ENCODE results near the gene HELZ. TPM values are rescaled to one million over a fixed set of nuclear protein-coding genes. Genes with fewer than 3 reads are reported as not detected.
"Not testable (repeated sequence)": the region's sequence is repeated elsewhere in the genome, so short reads cannot be mapped to it uniquely, and the experiment has no call there.

HELZ gene
- total and polyA plus RNA-seq, 4 donors: 14.6 to 71.6 (median 33.9) TPM

DNA sequence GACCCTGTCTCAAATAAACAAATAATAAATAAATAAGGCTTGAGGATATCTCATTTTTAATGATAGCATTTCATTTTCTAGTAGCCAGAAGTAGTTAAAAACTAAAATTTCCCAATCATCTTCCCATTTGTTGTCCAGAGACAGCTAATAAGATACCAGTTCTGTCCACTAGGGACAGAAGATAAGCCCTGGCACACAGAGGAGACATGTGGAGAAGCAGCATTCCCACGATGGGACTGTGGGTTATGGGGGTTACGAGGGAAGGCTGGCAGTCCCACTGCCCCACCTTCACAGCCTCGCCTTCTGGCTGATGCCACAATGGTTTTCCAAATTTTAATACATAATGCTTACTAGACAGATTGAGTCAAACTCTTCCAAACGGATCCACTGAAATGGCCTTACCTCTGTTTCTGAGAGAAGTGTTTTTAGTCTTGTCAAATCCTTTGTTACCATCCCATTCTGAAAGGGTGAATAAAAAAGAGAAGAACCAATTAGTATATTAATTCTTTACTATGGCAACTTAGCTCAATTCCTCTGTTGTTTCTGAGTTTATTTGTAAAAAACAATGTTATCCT lies 44.2 kb downstream of the HELZ start:
- no peaks in the 10 kb centered on the region for H3K27me3 ChIP-seq (ENCODE audit: control insufficient read depth, insufficient read depth, low read length)
- H3K4me3 ChIP-seq (ENCODE audit: low read depth, low read length): no peak overlapping the region
- no peak for DNase-seq (ENCODE audit: low read depth in 4 of 6, low spot score in 6 of 6)
- H3K4me1 ChIP-seq (ENCODE audit: control insufficient read depth, insufficient read depth, low read length): no peaks in the 10 kb centered on the region
- no peak overlapping the region for H3K27ac ChIP-seq (ENCODE audit: low read depth, low read length)
- 100% methylated on average over 1 of the region's 4 CpGs for WGBS (ENCODE audit: insufficient coverage)
- peaks cover 18% of the 10 kb centered on the region for H3K36me3 ChIP-seq (ENCODE audit: control insufficient read depth, insufficient read depth, low read length)
- no peaks in the 10 kb centered on the region for H3K9me3 ChIP-seq (ENCODE audit: control insufficient read depth, insufficient read depth, low read length)

DNA sequence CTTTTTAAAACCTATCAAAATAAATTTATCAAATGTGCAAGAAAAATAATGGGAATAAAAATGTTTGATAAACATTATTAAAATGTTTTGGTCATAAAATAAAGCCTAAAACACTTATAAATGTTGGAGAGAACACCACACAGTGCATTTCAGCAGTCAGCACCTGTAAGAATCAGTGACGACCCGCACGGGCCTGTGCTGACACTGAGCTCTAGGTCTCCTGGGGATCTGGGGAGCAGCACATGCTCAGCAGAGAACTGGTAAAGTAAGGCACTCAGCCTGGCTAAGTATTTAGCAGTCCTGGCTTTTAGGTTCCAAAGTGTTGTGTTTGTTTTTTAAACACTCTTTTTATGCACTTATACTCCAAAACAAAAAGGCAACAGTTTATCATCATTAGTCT lies 46.9 kb downstream of the HELZ start:
- Histone ChIP-seq H3K27ac (ENCODE audit: low read depth, low read length) (no peak overlapping the region), H3K4me3 (ENCODE audit: low read depth, low read length) (no peak overlapping the region), H3K27me3 (ENCODE audit: control insufficient read depth, insufficient read depth, low read length) (no peaks in the 10 kb centered on the region), H3K4me1 (ENCODE audit: control insufficient read depth, insufficient read depth, low read length) (no peaks in the 10 kb centered on the region), H3K36me3 (ENCODE audit: control insufficient read depth, insufficient read depth, low read length) (peaks cover 18% of the 10 kb centered on the region), H3K9me3 (ENCODE audit: control insufficient read depth, insufficient read depth, low read length) (no peaks in the 10 kb centered on the region)
- no peak for DNase-seq (ENCODE audit: low read depth in 4 of 6, low spot score in 6 of 6)
- WGBS (ENCODE audit: insufficient coverage): 70% methylated on average over 3 of the region's 3 CpGs

DNA sequence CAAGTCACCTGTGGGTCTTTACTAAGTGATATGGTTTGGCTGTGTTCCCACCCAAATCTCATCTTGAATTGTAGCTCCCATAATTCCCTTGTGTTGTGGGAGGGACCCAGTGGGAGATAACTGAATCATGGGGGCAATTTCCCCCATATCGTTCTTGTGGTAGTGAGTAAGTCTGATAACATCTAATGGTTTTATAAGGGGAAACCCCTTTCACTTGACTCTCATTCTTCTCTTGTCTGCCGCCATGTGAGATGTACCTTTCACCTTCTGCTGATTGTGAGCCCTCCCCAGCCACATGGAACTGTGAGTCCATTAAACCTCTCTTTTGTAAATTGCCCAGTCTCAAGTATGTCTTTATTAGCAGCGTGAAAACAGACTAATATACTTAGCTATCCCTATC lies 48.0 kb downstream of the HELZ start:
- H3K4me1 ChIP-seq (ENCODE audit: control insufficient read depth, insufficient read depth, low read length); H3K9me3 ChIP-seq (ENCODE audit: control insufficient read depth, insufficient read depth, low read length); H3K27ac ChIP-seq (ENCODE audit: low read depth, low read length); H3K27me3 ChIP-seq (ENCODE audit: control insufficient read depth, insufficient read depth, low read length); H3K4me3 ChIP-seq (ENCODE audit: low read depth, low read length); DNase-seq (ENCODE audit: low read depth in 4 of 6, low spot score in 6 of 6): not testable (repeated sequence)
- 87% methylated on average over 2 of the region's 3 CpGs for WGBS (ENCODE audit: insufficient coverage)
- H3K36me3 ChIP-seq (ENCODE audit: control insufficient read depth, insufficient read depth, low read length): peaks cover 14% of the 10 kb centered on the region

DNA sequence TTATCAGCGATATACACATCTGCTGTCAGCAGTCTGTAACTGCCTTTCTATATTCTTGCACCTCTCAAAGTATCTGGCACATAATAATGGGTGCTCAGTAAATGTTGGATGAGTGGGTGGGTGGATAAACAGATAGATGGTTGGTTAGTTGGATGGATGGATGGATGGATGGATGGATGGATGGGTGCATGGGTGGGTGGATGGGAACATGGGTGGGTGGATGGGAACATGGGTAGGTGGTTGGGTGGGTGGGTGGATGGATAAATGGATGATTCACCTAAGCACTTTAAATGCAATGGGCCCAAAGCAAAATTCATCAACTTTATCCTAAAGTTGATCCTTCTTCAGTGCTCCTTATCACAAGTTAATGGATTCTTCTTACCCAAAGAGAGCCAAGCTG lies 48.6 kb downstream of the HELZ start:
- H3K4me1 ChIP-seq (ENCODE audit: control insufficient read depth, insufficient read depth, low read length): no peaks in the 10 kb centered on the region
- no CpG with 5 or more reads among the region's 1 CpG for WGBS (ENCODE audit: insufficient coverage)
- H3K27me3 ChIP-seq (ENCODE audit: control insufficient read depth, insufficient read depth, low read length): no peaks in the 10 kb centered on the region
- no peak overlapping the region for H3K27ac ChIP-seq (ENCODE audit: low read depth, low read length)
- no peak for DNase-seq (ENCODE audit: low read depth in 4 of 6, low spot score in 6 of 6)
- peaks cover 15% of the 10 kb centered on the region for H3K36me3 ChIP-seq (ENCODE audit: control insufficient read depth, insufficient read depth, low read length)
- no peak overlapping the region for H3K4me3 ChIP-seq (ENCODE audit: low read depth, low read length)
- no peaks in the 10 kb centered on the region for H3K9me3 ChIP-seq (ENCODE audit: control insufficient read depth, insufficient read depth, low read length)

DNA sequence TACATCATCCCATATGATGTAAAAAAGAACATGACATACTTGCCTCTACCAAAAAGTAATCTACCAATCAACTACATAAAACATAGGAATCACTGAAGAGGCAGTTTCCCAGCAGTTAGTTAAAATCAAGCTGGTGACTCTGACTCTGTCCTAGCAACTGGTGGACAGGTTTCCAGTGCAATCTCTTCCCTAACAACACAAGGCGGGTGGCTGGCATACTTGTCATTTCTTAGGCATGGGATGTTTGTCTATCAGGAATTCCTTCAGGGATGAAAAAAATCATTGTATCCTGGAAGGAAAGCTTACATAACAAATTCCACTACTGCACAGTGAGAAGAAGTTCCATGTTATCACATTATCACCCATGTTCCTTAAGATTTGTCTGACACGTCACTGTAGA lies 50.9 kb downstream of the HELZ start:
- Histone ChIP-seq H3K27me3 (ENCODE audit: control insufficient read depth, insufficient read depth, low read length) (no peaks in the 10 kb centered on the region), H3K4me3 (ENCODE audit: low read depth, low read length) (no peak overlapping the region), H3K9me3 (ENCODE audit: control insufficient read depth, insufficient read depth, low read length) (no peaks in the 10 kb centered on the region), H3K4me1 (ENCODE audit: control insufficient read depth, insufficient read depth, low read length) (no peaks in the 10 kb centered on the region), H3K27ac (ENCODE audit: low read depth, low read length) (no peak overlapping the region), H3K36me3 (ENCODE audit: control insufficient read depth, insufficient read depth, low read length) (peaks cover 8% of the 10 kb centered on the region)
- DNase-seq (ENCODE audit: low read depth in 4 of 6, low spot score in 6 of 6): no peak
- WGBS (ENCODE audit: insufficient coverage): no CpG with 5 or more reads among the region's 2 CpGs

DNA sequence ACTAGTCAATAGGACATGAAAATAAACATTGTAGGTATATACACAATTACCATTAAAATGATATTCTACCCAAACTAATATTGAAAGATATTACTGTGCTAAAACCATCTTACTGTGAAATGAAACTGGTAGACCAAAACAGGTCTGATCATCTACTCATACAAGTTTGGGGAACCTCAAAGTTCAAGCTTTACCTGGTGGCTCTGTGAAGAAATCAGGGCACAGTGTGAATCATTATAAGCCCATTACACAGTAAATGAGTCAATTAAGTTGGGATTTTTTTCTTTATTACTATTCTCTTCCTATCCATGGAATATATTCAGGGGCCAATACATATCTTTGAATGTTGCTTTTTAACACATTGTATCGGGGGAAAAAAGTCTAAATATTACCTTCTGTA lies 57.1 kb downstream of the HELZ start:
- Histone ChIP-seq H3K27ac (ENCODE audit: low read depth, low read length) (no peak overlapping the region), H3K4me1 (ENCODE audit: control insufficient read depth, insufficient read depth, low read length) (no peaks in the 10 kb centered on the region), H3K36me3 (ENCODE audit: control insufficient read depth, insufficient read depth, low read length) (peaks cover 4% of the 10 kb centered on the region), H3K9me3 (ENCODE audit: control insufficient read depth, insufficient read depth, low read length) (no peaks in the 10 kb centered on the region), H3K4me3 (ENCODE audit: low read depth, low read length) (no peak overlapping the region), H3K27me3 (ENCODE audit: control insufficient read depth, insufficient read depth, low read length) (no peaks in the 10 kb centered on the region)
- no CpG with 5 or more reads among the region's 1 CpG for WGBS (ENCODE audit: insufficient coverage)
- DNase-seq (ENCODE audit: low read depth in 4 of 6, low spot score in 6 of 6): no peak

DNA sequence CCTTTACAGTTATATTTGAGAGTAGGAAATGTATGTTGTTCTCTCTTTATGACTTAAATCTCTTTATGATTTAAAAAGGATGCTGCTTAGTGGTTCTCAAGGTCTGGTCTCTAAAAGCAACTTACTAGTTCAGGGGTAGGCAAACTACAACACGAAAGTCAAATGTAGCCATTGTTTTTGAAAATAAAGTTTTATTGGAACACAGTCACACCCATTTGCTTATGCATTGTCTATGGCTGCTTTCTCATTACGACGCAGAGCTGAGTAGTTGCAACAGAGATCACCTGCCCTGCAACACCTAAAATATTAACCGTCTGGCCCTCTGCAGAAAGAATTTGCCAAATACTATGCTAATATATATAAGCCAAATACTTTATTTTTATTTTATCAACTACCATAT lies 58.2 kb downstream of the HELZ start:
- WGBS (ENCODE audit: insufficient coverage): no CpG with 5 or more reads among the region's 4 CpGs

DNA sequence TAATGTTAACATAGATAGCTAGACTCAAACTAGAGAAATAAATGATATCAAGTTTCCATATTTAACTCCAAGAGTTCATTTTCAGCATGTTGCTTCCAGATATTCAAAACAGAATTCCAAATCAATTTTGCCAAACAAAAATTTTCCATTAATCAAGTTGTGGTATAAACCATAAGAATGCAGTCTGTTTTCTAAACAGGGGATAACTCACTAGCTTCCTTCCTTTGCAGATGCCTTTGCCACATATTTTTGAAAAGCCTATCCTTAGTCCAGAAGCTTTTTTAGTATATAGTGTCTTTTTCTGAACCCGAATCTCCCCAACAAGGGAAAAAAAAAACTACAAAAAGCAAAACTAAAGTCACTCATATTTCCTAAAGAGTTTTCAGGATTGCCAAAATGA lies 61.5 kb downstream of the HELZ start:
- Histone ChIP-seq H3K4me3 (ENCODE audit: low read depth, low read length) (no peak overlapping the region), H3K9me3 (ENCODE audit: control insufficient read depth, insufficient read depth, low read length) (no peaks in the 10 kb centered on the region), H3K27me3 (ENCODE audit: control insufficient read depth, insufficient read depth, low read length) (no peaks in the 10 kb centered on the region), H3K36me3 (ENCODE audit: control insufficient read depth, insufficient read depth, low read length) (no peaks in the 10 kb centered on the region), H3K27ac (ENCODE audit: low read depth, low read length) (no peak overlapping the region), H3K4me1 (ENCODE audit: control insufficient read depth, insufficient read depth, low read length) (no peaks in the 10 kb centered on the region)
- WGBS (ENCODE audit: insufficient coverage): no CpG with 5 or more reads among the region's 1 CpG
- DNase-seq (ENCODE audit: low read depth in 4 of 6, low spot score in 6 of 6): no peak

More for the DNA sequence above, 58.2 kb downstream of the HELZ start:
- Histone ChIP-seq H3K36me3 (ENCODE audit: control insufficient read depth, insufficient read depth, low read length) (peaks cover 4% of the 10 kb centered on the region), H3K9me3 (ENCODE audit: control insufficient read depth, insufficient read depth, low read length) (no peaks in the 10 kb centered on the region), H3K27ac (ENCODE audit: low read depth, low read length) (no peak overlapping the region), H3K27me3 (ENCODE audit: control insufficient read depth, insufficient read depth, low read length) (no peaks in the 10 kb centered on the region), H3K4me1 (ENCODE audit: control insufficient read depth, insufficient read depth, low read length) (no peaks in the 10 kb centered on the region), H3K4me3 (ENCODE audit: low read depth, low read length) (no peak overlapping the region)
- no peak for DNase-seq (ENCODE audit: low read depth in 4 of 6, low spot score in 6 of 6)

DNA sequence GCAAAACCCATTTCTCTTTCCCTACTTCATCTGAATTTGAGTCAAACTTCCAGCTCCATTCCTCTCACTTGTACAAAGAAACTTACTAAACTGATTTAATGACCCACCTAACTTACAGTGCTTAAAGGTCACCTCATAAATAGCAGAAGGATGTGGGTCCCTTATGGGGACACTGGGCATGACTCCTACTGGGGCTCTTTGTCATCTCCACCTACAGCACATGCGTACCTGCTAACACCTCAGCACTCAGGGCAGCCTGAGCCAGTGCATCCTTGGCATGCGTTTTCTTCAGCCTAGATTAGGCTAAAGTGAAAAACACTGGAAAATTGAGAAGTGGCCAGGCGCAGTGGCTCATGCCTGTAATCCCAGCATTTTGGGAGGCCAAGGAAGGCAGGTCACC lies 63.2 kb downstream of the HELZ start:
- H3K9me3 ChIP-seq (ENCODE audit: control insufficient read depth, insufficient read depth, low read length): no peaks in the 10 kb centered on the region
- WGBS (ENCODE audit: insufficient coverage): 94% methylated on average over 2 of the region's 3 CpGs

DNA sequence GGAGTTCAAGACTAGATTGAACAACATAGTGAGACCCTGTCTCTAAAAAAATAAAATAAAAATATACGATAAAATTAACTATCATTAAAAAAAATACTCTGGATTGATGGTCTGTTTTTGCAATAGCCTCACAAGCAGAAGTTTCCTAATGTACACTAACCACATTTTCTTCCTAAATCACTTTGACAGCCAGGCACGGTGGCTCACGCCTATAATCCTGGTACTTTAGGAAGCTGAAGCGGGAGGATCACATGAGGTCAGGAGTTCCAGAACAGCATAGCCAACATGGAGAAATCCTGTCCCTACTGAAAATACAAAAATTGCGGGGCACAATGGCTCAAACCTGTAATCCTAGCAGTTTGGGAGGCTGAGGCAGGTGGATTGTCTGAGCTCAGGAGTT lies 64.7 kb downstream of the HELZ start:
- Histone ChIP-seq H3K27me3 (ENCODE audit: control insufficient read depth, insufficient read depth, low read length) (no peaks in the 10 kb centered on the region), H3K4me3 (ENCODE audit: low read depth, low read length) (no peak overlapping the region), H3K4me1 (ENCODE audit: control insufficient read depth, insufficient read depth, low read length) (no peaks in the 10 kb centered on the region), H3K36me3 (ENCODE audit: control insufficient read depth, insufficient read depth, low read length) (peaks cover 3% of the 10 kb centered on the region), H3K9me3 (ENCODE audit: control insufficient read depth, insufficient read depth, low read length) (no peaks in the 10 kb centered on the region), H3K27ac (ENCODE audit: low read depth, low read length) (no peak overlapping the region)
- DNase-seq (ENCODE audit: low read depth in 4 of 6, low spot score in 6 of 6): no peak
- 95% methylated on average over 4 of the region's 5 CpGs for WGBS (ENCODE audit: insufficient coverage)

More for the DNA sequence above, 63.2 kb downstream of the HELZ start:
- Histone ChIP-seq H3K27me3 (ENCODE audit: control insufficient read depth, insufficient read depth, low read length) (no peaks in the 10 kb centered on the region), H3K4me3 (ENCODE audit: low read depth, low read length) (no peak overlapping the region), H3K27ac (ENCODE audit: low read depth, low read length) (no peak overlapping the region), H3K36me3 (ENCODE audit: control insufficient read depth, insufficient read depth, low read length) (no peaks in the 10 kb centered on the region), H3K4me1 (ENCODE audit: control insufficient read depth, insufficient read depth, low read length) (no peaks in the 10 kb centered on the region)
- DNase-seq (ENCODE audit: low read depth in 4 of 6, low spot score in 6 of 6): no peak
